GM19043 (cell line): ENCODE data around the gene DCTD.
"Not testable (repeated sequence)": the region's sequence is repeated elsewhere in the genome, so short reads cannot be mapped to it uniquely, and the experiment has no call there.

Experiments
- ATAC-seq: cut with Tn5 transposase; IDR thresholded peaks from one replicate; pipeline ENCODE4 v1.9.1; 2021; ENCODE audit warnings: low read depth; ENCODE audit not compliant: unreplicated experiment

The DCTD gene

GRCh38 chr4:182922501-182923284 lies 5.5 kb upstream of the DCTD start:
- ATAC-seq: no peak

GRCh38 chr4:182921608-182922007 lies 4.4 kb upstream of the DCTD start:
- ATAC-seq: no peak

GRCh38 chr4:182920676-182921075 lies 3.5 kb upstream of the DCTD start:
- no peak for ATAC-seq

- peak; percentile 22 for ATAC-seq
Measured at GRCh38 chr4:182918791-182919302, 1.7 kb upstream of the DCTD start.

GRCh38 chr4:182918044-182918607 lies 940 bp upstream of the DCTD start:
- ATAC-seq: peak; percentile 20

GRCh38 chr4:182916483-182917181 lies 554 bp downstream of the DCTD start:
- ATAC-seq: peak; percentile 16

- ATAC-seq: no peak
Measured at GRCh38 chr4:182914357-182914756, 2.8 kb downstream of the DCTD start.

- no peak for ATAC-seq
Measured at GRCh38 chr4:182913621-182914020, 3.6 kb downstream of the DCTD start.

GRCh38 chr4:182913036-182913435 lies 4.2 kb downstream of the DCTD start:
- ATAC-seq: no peak

GRCh38 chr4:182908124-182908523 lies 9.1 kb downstream of the DCTD start:
- ATAC-seq: no peak

- ATAC-seq: no peak
Measured at GRCh38 chr4:182907396-182907795, 9.8 kb downstream of the DCTD start.

- no peak for ATAC-seq
Measured at GRCh38 chr4:182906786-182907185, 10.4 kb downstream of the DCTD start.

GRCh38 chr4:182905038-182905437 lies 12.1 kb downstream of the DCTD start:
- no peak for ATAC-seq

- no peak for ATAC-seq
Measured at GRCh38 chr4:182904211-182904761, 12.9 kb downstream of the DCTD start.

- no peak for ATAC-seq
Measured at GRCh38 chr4:182903013-182903412, 14.2 kb downstream of the DCTD start.

GRCh38 chr4:182901337-182901736 lies 15.8 kb downstream of the DCTD start:
- no peak for ATAC-seq

- not testable (repeated sequence) for ATAC-seq
Measured at GRCh38 chr4:182900021-182900420, 17.2 kb downstream of the DCTD start.

- no peak for ATAC-seq
Measured at GRCh38 chr4:182898479-182898799, 18.7 kb downstream of the DCTD start.

GRCh38 chr4:182897601-182898478 lies 19.3 kb downstream of the DCTD start:
- no peak for ATAC-seq

- no peak for ATAC-seq
Measured at GRCh38 chr4:182896421-182896820, 20.8 kb downstream of the DCTD start.
